NCI-H446 treated with DMSO at 0.1 percent for 48 hours (cell line): Measurements from ENCODE around the gene CRY1.
"Not testable (repeated sequence)": the region's sequence is repeated elsewhere in the genome, so short reads cannot be mapped to it uniquely, and the experiment has no call there.

ENCODE experiments used
- DNase-seq: peaks from one replicate; lab custom pipeline; 2025; lab: John Stamatoyannopoulos, UW

Gene CRY1

DNA sequence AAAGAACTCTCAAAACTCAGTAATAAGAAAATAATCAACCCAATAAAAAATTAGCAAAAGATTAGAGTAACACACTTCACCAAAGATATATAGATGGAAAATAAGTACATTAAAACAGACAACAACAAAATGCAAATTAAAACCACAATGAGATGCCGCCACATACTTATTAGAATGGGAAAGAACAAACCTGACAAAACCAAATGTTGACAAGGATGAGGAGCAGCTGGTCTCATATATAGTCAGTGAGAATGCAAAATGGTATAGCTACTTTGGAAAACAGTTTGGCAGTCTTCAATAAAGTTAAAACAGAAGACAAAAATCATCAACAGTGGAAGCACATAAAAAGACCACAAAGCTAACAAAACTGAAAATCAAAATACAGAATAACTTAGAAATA lies 29.1 kb downstream of the CRY1 start:
- no peak for DNase-seq

DNA sequence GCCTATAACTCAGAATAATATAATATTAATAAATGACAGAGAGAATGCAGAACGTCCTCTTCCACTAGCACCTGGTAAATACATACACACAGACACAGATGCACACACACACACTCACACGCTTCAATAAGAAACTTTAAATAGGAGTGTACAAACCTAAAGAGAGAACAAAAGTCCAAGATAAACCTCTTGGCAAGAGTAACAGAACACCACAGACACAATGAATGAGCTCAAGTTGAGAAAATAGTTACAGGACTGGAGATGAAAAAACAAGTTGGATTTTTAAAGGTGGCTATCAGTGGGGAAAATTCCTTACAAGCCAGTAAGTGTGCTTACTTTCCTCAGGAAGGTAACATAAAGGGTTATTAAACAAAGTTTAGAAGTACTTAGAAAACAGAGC lies 35.2 kb downstream of the CRY1 start:
- no peak for DNase-seq

GRCh38 chr12:107057071-107057834 lies 36.1 kb downstream of the CRY1 start:
- no peak for DNase-seq

DNA sequence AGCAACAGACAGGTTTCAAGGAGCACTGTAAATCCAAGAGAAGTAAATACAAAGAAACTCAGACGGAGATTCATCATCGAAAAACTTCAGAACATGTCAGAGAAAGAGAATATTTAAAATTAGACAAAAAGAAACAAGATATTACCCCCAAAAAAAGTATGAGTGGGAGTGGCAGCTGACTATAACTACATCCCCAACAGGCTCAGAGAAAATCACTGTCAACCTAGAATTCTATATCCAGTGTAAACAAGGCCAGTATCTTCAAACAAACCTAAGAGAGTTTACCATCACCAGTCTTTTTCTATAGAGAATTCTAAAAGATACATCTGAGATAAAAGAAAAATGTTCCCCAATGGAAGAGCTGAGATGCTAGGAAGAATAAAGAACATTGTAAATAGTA lies 39.6 kb downstream of the CRY1 start:
- no peak for DNase-seq

GRCh38 chr12:107045186-107045585 lies 48.2 kb downstream of the CRY1 start:
- DNase-seq: no peak

GRCh38 chr12:107042801-107043200 lies 50.5 kb downstream of the CRY1 start:
- DNase-seq: no peak

DNA sequence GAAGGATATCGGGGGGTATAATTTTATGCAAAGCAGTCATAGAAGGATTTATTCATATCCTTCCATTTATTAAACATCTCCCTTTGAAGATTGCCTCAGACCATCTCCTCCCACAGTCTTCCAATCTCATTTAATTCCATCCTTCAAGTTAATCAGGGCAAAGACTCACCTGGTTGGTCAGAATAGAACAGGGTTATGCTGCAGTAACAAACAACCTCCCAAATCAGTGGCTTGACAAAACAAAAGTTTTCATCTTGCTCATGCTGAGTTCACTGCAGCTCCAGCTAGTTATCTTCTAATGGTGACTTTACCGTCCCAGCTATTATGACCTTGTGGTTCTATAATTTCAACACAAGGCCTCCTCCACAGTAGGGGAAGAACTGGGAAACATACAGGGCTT lies 57.6 kb downstream of the CRY1 start:
- DNase-seq: no peak

- DNase-seq: no peak
Measured at GRCh38 chr12:107033758-107034739, 59.3 kb downstream of the CRY1 start.

DNA sequence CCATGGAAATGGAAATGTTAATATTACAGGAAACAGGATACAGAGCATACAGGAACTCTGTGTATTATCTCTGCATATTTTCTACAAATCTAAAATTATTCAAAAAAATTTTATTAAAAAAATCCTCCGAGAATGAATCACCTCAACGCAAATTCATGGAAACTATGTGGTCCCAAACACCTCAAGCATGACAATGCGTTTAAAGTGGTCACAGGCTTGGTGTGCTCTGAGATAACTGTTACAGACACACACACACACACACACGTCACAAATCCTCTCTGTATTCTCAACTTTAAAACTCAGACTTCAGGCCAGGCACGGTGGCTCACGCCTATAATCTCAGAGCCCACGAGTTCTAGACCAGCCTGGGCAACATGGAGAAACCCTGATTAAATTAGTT lies 61.1 kb downstream of the CRY1 start:
- no peak for DNase-seq

- no peak for DNase-seq
Measured at GRCh38 chr12:107031061-107031460, 62.3 kb downstream of the CRY1 start.

GRCh38 chr12:107029081-107029480 lies 64.3 kb downstream of the CRY1 start:
- DNase-seq: no peak

GRCh38 chr12:107027636-107028053 lies 65.7 kb downstream of the CRY1 start:
- no peak for DNase-seq

GRCh38 chr12:107026806-107027635 lies 66.3 kb downstream of the CRY1 start:
- no peak for DNase-seq

DNA sequence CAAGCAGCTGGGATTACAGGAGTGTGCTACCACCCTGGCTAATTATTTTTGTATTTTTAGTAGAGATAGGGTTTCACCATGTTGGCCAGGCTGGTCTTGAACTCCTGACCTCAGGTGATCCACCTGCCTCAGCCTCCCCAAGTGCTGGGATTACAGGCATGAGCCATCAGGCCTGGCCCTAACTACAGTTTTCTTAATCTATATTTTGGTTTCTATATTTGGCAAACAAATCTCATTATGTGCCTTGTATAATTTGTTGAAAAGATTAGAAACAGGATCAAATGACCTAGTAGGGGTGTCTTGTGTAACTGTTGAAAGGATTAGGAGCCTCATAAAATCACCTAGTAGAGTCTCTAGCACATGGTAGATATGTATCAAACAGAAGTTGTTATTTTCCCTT lies 67.0 kb downstream of the CRY1 start:
- not testable (repeated sequence) for DNase-seq

- DNase-seq: no peak
Measured at GRCh38 chr12:107025671-107026070, 67.7 kb downstream of the CRY1 start.

DNA sequence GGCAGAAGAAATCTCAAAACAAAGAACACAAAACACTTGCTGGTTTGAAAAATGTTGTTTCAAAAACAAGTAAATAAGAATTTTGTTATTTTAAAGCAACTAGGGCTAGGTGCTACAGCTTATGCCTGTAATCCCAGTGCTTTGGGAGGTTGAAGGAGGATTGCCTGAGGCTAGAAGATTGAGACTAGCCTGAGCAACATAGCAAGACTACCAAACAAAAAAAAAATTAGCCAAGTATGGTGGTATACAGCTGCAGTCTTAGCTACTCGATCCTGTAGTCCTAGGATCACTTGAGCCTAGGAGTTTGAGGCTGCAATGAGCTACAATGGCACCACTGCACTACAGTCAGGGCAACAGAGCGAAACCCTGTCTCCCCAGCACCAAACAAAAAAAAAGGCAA lies 73.8 kb downstream of the CRY1 start:
- DNase-seq: no peak

GRCh38 chr12:107017042-107017441 lies 76.3 kb downstream of the CRY1 start:
- DNase-seq: no peak

- no peak for DNase-seq
Measured at GRCh38 chr12:107014055-107014454, 79.3 kb downstream of the CRY1 start.

- DNase-seq: no peak
Measured at GRCh38 chr12:107012736-107013425, 80.5 kb downstream of the CRY1 start.

DNA sequence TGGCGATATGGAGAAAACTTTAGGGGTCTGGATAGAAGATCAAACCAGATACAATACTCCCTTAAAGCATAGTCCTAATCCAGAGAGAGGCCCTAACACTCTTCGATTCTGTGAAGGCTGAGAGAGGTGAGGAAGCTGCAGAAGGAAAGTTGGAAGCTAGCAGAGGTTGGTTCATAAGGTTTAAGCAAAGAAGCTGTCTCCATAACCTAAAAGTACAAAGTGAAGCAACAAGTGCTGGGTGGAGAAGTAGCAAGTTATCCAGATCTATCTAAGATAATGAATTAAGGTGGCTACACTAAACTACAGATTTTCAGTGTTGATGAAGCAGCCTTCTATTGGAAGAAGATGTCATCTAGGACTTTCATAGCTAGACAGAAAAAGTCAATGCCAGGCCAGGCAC lies 81.8 kb downstream of the CRY1 start:
- DNase-seq: no peak

DNA sequence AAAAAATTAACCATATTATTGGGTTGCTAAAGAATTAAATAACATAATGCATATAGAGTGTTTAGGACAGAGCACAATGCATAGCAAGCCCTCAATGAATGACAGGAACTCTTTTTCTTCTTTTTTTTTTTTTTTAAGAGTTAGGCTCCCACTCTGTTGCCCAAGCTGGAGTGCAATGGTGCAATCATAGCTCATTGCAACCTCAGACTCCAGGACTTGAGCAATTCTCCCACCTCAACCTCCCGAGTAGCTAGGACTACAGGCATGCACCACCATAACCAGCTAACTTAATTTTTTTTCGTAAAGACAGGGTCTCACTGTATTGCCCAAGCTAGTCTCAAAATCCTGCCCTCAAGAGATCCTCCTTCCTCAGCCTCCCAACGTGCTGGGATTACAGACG lies 85.9 kb downstream of the CRY1 start:
- no peak for DNase-seq

GRCh38 chr12:107002665-107003064 lies 90.7 kb downstream of the CRY1 start:
- DNase-seq: not testable (repeated sequence)
